ENCODE measurements around the gene USP5. TPM values are rescaled to one million over a fixed set of nuclear protein-coding genes. Genes with fewer than 3 reads are reported as not detected.
"Not testable (repeated sequence)": the region's sequence is repeated elsewhere in the genome, so short reads cannot be mapped to it uniquely, and the experiment has no call there.

USP5 gene
- total RNA-seq, 2 experiments from 2014 or later, result 115 to 123 TPM

GRCh38 chr12:6887460-6887859, 35.5 kb downstream of the USP5 start:
- H3K27ac Mint-ChIP-seq, result no peak overlapping the region
- CTCF ChIA-PET, result interaction anchor here (1.5 kb wide), 1 partner anchor 18 kb away, joined by 4 read pairs; no protein-coding TSS in a partner anchor
- intact Hi-C loops (cut with micrococcal nuclease), result no loop called here
- peaks cover 6% of the 10 kb centered on the region for H3K36me3 Mint-ChIP-seq (ENCODE audit: low read depth)
- H3K4me3 Mint-ChIP-seq, result no peak overlapping the region
- no peaks in the 10 kb centered on the region for H3K9me3 Mint-ChIP-seq
- no peaks in the 10 kb centered on the region for H3K27me3 Mint-ChIP-seq (ENCODE audit: low read depth)
- peaks cover 13% of the 10 kb centered on the region for H3K4me1 Mint-ChIP-seq (ENCODE audit: low read depth)
- no peak for DNase-seq

GRCh38 chr12:6888360-6888759, 36.4 kb downstream of the USP5 start:
- DNase-seq, result no peak
- CTCF ChIA-PET, result no interaction called here
- no peaks in the 10 kb centered on the region for H3K27me3 Mint-ChIP-seq (ENCODE audit: low read depth)
- no peaks in the 10 kb centered on the region for H3K9me3 Mint-ChIP-seq
- peaks cover 16% of the 10 kb centered on the region for H3K4me1 Mint-ChIP-seq (ENCODE audit: low read depth)
- H3K4me3 Mint-ChIP-seq, result no peak overlapping the region
- no peak overlapping the region for H3K27ac Mint-ChIP-seq
- peaks cover 6% of the 10 kb centered on the region for H3K36me3 Mint-ChIP-seq (ENCODE audit: low read depth)
- intact Hi-C loops (cut with micrococcal nuclease), result no loop called here

- H3K9me3 Mint-ChIP-seq; intact Hi-C loops (cut with micrococcal nuclease); H3K27ac Mint-ChIP-seq; H3K36me3 Mint-ChIP-seq (ENCODE audit: low read depth); DNase-seq; H3K27me3 Mint-ChIP-seq (ENCODE audit: low read depth); CTCF ChIA-PET; H3K4me3 Mint-ChIP-seq: not testable (repeated sequence)
- H3K4me1 Mint-ChIP-seq (ENCODE audit: low read depth), result peaks cover 16% of the 10 kb centered on the region
Measured at GRCh38 chr12:6888794-6889193, 36.8 kb downstream of the USP5 start.

- CTCF ChIA-PET, result interaction anchor here (1.0 kb wide), 1 partner anchor 352 kb away, joined by 3 read pairs; no protein-coding TSS in a partner anchor
- intact Hi-C loops (cut with micrococcal nuclease), result not testable (repeated sequence)
Measured at GRCh38 chr12:6889775-6890573, 38.0 kb downstream of the USP5 start.

GRCh38 chr12:6890789-6891645, 39.1 kb downstream of the USP5 start:
- Mint-ChIP-seq H3K27me3 (ENCODE audit: low read depth) (no peaks in the 10 kb centered on the region), H3K4me1 (ENCODE audit: low read depth) (peaks cover 16% of the 10 kb centered on the region), H3K27ac (peak overlapping the region; percentile 98), H3K4me3 (peak overlapping the region; percentile 90), H3K36me3 (ENCODE audit: low read depth) (no peaks in the 10 kb centered on the region), H3K9me3 (no peaks in the 10 kb centered on the region)
- DNase-seq, result peak; percentile 100
- intact Hi-C loops (cut with micrococcal nuclease), result loop anchor here (1.0 kb wide), 13 partner anchors 13 to 298 kb away; partner anchors contain the start of genes COPS7A, EMG1, ENO2 and LPCAT3
- CTCF ChIA-PET, result interaction anchor here (0.6 to 2.9 kb wide), 21 partner anchors 9 to 275 kb away, joined by 3 to 33 read pairs (median 4); partner anchors contain the start of genes CDCA3, ENO2, LRRC23 and MLF2

More at GRCh38 chr12:6889775-6890573, 38.0 kb downstream of the USP5 start:
- peaks cover 16% of the 10 kb centered on the region for H3K4me1 Mint-ChIP-seq (ENCODE audit: low read depth)
- H3K9me3 Mint-ChIP-seq; H3K27me3 Mint-ChIP-seq (ENCODE audit: low read depth); H3K36me3 Mint-ChIP-seq (ENCODE audit: low read depth); DNase-seq: not testable (repeated sequence)
- peak overlapping the region; percentile 90 for H3K4me3 Mint-ChIP-seq
- H3K27ac Mint-ChIP-seq, result peak overlapping the region; percentile 98

- Mint-ChIP-seq H3K4me1 (ENCODE audit: low read depth) (peaks cover 16% of the 10 kb centered on the region), H3K36me3 (ENCODE audit: low read depth) (no peaks in the 10 kb centered on the region), H3K9me3 (no peaks in the 10 kb centered on the region), H3K4me3 (peak overlapping the region; percentile 90), H3K27me3 (ENCODE audit: low read depth) (no peaks in the 10 kb centered on the region), H3K27ac (peak overlapping the region; percentile 93)
- DNase-seq, result peak; percentile 36
- CTCF ChIA-PET, result interaction anchor here (0.7 to 2.9 kb wide), 19 partner anchors 10 to 276 kb away, joined by 3 to 33 read pairs (median 5); partner anchors contain the start of genes CDCA3, ENO2, LRRC23 and MLF2
- intact Hi-C loops (cut with micrococcal nuclease), result loop anchor here (1.0 kb wide), 13 partner anchors 13 to 298 kb away; partner anchors contain the start of genes COPS7A, EMG1, ENO2 and LPCAT3
Measured at GRCh38 chr12:6891646-6892001, 39.7 kb downstream of the USP5 start.

- intact Hi-C loops (cut with micrococcal nuclease), result not testable (repeated sequence)
Measured at GRCh38 chr12:6892683-6893082, 40.7 kb downstream of the USP5 start.

GRCh38 chr12:6894321-6894720, 42.4 kb downstream of the USP5 start:
- DNase-seq, result no peak
- H3K4me3 Mint-ChIP-seq, result no peak overlapping the region
- no peak overlapping the region for H3K27ac Mint-ChIP-seq
- no peaks in the 10 kb centered on the region for H3K27me3 Mint-ChIP-seq (ENCODE audit: low read depth)
- H3K4me1 Mint-ChIP-seq (ENCODE audit: low read depth), result peaks cover 16% of the 10 kb centered on the region
- no peaks in the 10 kb centered on the region for H3K9me3 Mint-ChIP-seq
- no peaks in the 10 kb centered on the region for H3K36me3 Mint-ChIP-seq (ENCODE audit: low read depth)
- intact Hi-C loops (cut with micrococcal nuclease), result no loop called here
- CTCF ChIA-PET, result interaction anchor here (0.9 kb wide), 1 partner anchor 13 kb away, joined by 4 read pairs; no protein-coding TSS in a partner anchor

More at GRCh38 chr12:6892683-6893082, 40.7 kb downstream of the USP5 start:
- CTCF ChIA-PET, result interaction anchor here (2.1 to 2.9 kb wide), 2 partner anchors 14 to 20 kb away, joined by 7 to 33 read pairs; partner anchors contain the start of gene SPSB2
- DNase-seq; H3K9me3 Mint-ChIP-seq; H3K27me3 Mint-ChIP-seq (ENCODE audit: low read depth); H3K36me3 Mint-ChIP-seq (ENCODE audit: low read depth): not testable (repeated sequence)
- H3K27ac Mint-ChIP-seq, result peak overlapping the region; percentile 59
- peaks cover 16% of the 10 kb centered on the region for H3K4me1 Mint-ChIP-seq (ENCODE audit: low read depth)
- peak overlapping the region; percentile 90 for H3K4me3 Mint-ChIP-seq

GRCh38 chr12:6896846-6897435, 45.0 kb downstream of the USP5 start:
- Mint-ChIP-seq H3K9me3 (no peaks in the 10 kb centered on the region), H3K4me1 (ENCODE audit: low read depth) (peaks cover 9% of the 10 kb centered on the region), H3K4me3 (no peak overlapping the region), H3K27me3 (ENCODE audit: low read depth) (no peaks in the 10 kb centered on the region), H3K27ac (no peak overlapping the region), H3K36me3 (ENCODE audit: low read depth) (no peaks in the 10 kb centered on the region)
- intact Hi-C loops (cut with micrococcal nuclease), result no loop called here
- CTCF ChIA-PET, result interaction anchor here (0.6 to 1.7 kb wide), 3 partner anchors 12 to 331 kb away, joined by 3 to 4 read pairs (median 4); no protein-coding TSS in a partner anchor
- no peak for DNase-seq

GRCh38 chr12:6899427-6899826, 47.5 kb downstream of the USP5 start:
- Mint-ChIP-seq H3K4me1 (ENCODE audit: low read depth) (peaks cover 5% of the 10 kb centered on the region), H3K9me3 (no peaks in the 10 kb centered on the region), H3K27me3 (ENCODE audit: low read depth) (no peaks in the 10 kb centered on the region), H3K27ac (no peak overlapping the region), H3K4me3 (no peak overlapping the region), H3K36me3 (ENCODE audit: low read depth) (no peaks in the 10 kb centered on the region)
- DNase-seq, result no peak
- intact Hi-C loops (cut with micrococcal nuclease), result no loop called here
- CTCF ChIA-PET, result interaction anchor here (1.2 kb wide), 1 partner anchor 39 kb away, joined by 3 read pairs; no protein-coding TSS in a partner anchor

GRCh38 chr12:6899837-6900519, 48.0 kb downstream of the USP5 start:
- peak; percentile 45 for DNase-seq
- CTCF ChIA-PET, result interaction anchor here (1.2 kb wide), 1 partner anchor 38 kb away, joined by 3 read pairs; no protein-coding TSS in a partner anchor
- no peak overlapping the region for H3K27ac Mint-ChIP-seq
- H3K9me3 Mint-ChIP-seq, result no peaks in the 10 kb centered on the region
- H3K36me3 Mint-ChIP-seq (ENCODE audit: low read depth), result no peaks in the 10 kb centered on the region
- no peaks in the 10 kb centered on the region for H3K27me3 Mint-ChIP-seq (ENCODE audit: low read depth)
- H3K4me1 Mint-ChIP-seq (ENCODE audit: low read depth), result peaks cover 5% of the 10 kb centered on the region
- no peak overlapping the region for H3K4me3 Mint-ChIP-seq
- intact Hi-C loops (cut with micrococcal nuclease), result no loop called here

Data from activated naive CD4-positive, alpha-beta T cell treated with anti-CD3 and anti-CD28 coated beads for 36 hours (primary cell).